LNCaP clone FGC (cell line): Measurements from ENCODE around the gene SNX18.

Experiments
- DNase-seq: peaks from one replicate; pipeline ENCODE4 v3.0.0-alpha.2; 2011; ENCODE audit warnings: low read depth
- H3K4me3 ChIP-seq: 2 replicates; pipeline ENCODE4 v1.5.1; 2011; ENCODE audit warnings: mild to moderate bottlenecking, low read depth, low read length, control low read depth
- CTCF ChIP-seq: IDR thresholded peaks from 2 replicates; pipeline ENCODE4 v1.5.1; 2012; ENCODE audit warnings: mild to moderate bottlenecking; ENCODE audit not compliant: control insufficient read depth, insufficient read depth; ENCODE audit errors: extremely low read depth

SNX18 gene

GRCh38 chr5:54525261-54525660 is 7.7 kb downstream of the SNX18 start:
- DNase-seq = no peak
- H3K4me3 ChIP-seq = no peak overlapping the region
- TF ChIP-seq CTCF = no peak

- no peak for TF ChIP-seq CTCF
- no peak for DNase-seq
- H3K4me3 ChIP-seq = no peak overlapping the region
Observed at GRCh38 chr5:54525692-54526091, 8.1 kb downstream of the SNX18 start.

GRCh38 chr5:54526604-54527288 is 9.2 kb downstream of the SNX18 start:
- no peak for TF ChIP-seq CTCF
- DNase-seq = no peak
- H3K4me3 ChIP-seq = no peak overlapping the region

GRCh38 chr5:54528633-54529209 is 11.2 kb downstream of the SNX18 start:
- no peak overlapping the region for H3K4me3 ChIP-seq
- DNase-seq = no peak
- no peak for TF ChIP-seq CTCF

GRCh38 chr5:54529565-54529964 is 12.0 kb downstream of the SNX18 start:
- H3K4me3 ChIP-seq = no peak overlapping the region
- DNase-seq = no peak
- no peak for TF ChIP-seq CTCF

- no peak for TF ChIP-seq CTCF
- H3K4me3 ChIP-seq = no peak overlapping the region
- no peak for DNase-seq
Observed at GRCh38 chr5:54531546-54531945, 14.0 kb downstream of the SNX18 start.
